Astrocyte (in vitro differentiated cells and primary cell): Measurements from ENCODE around the gene AGTR1. TPM values are rescaled to one million over a fixed set of nuclear protein-coding genes. Genes with fewer than 3 reads are reported as not detected.

Experiments used
- DNase-seq: peaks from one replicate; pipeline ENCODE4 v3.0.0-alpha.2; 2010; ENCODE audit warnings: low read depth
- FAIRE-seq: peaks from 2 replicates; lab custom pipeline; 2011; peaks lifted over from hg19 to GRCh38; lab: Jason Lieb, UNC
- H2AFZ ChIP-seq: 2 replicates; pipeline ENCODE4 v1.6.0; 2012; ENCODE audit warnings: low read depth, low read length, inconsistent platforms
- H3K27ac ChIP-seq: 2 replicates; pipeline ENCODE4 v1.5.1; 2011; ENCODE audit warnings: low read depth, low read length, inconsistent platforms
- H3K27me3 ChIP-seq: 2 replicates; pipeline ENCODE4 v1.6.0; 2011; ENCODE audit warnings: low read length, inconsistent platforms; ENCODE audit not compliant: insufficient read depth
- H3K36me3 ChIP-seq: 2 replicates; pipeline ENCODE4 v1.5.1; 2011; ENCODE audit warnings: low read length, inconsistent platforms; ENCODE audit not compliant: insufficient read depth
- H3K4me1 ChIP-seq: 2 replicates; pipeline ENCODE4 v1.5.1; 2011; ENCODE audit warnings: low read length, inconsistent platforms; ENCODE audit not compliant: insufficient read depth
- H3K4me2 ChIP-seq: 2 replicates; pipeline ENCODE4 v1.6.0; 2012; ENCODE audit warnings: low read length, inconsistent platforms
- H3K4me3 ChIP-seq: 2 replicates; pipeline ENCODE4 v1.5.1; 2011; ENCODE audit warnings: low read depth, mild to moderate bottlenecking, low read length, inconsistent platforms; ENCODE audit not compliant: insufficient read depth
- H3K79me2 ChIP-seq: 2 replicates; pipeline ENCODE4 v1.6.0; 2012; ENCODE audit warnings: mild to moderate bottlenecking, low read length, inconsistent platforms; ENCODE audit not compliant: insufficient read depth
- H3K9ac ChIP-seq: 2 replicates; pipeline ENCODE4 v1.6.0; 2012; ENCODE audit warnings: mild to moderate bottlenecking, low read length, inconsistent platforms
- H3K9me3 ChIP-seq: 2 replicates; pipeline ENCODE4 v1.5.1; 2012; ENCODE audit warnings: low read depth, mild to moderate bottlenecking, low read length, inconsistent platforms; ENCODE audit not compliant: insufficient read depth
- H4K20me1 ChIP-seq: 2 replicates; pipeline ENCODE4 v1.6.0; 2012; ENCODE audit warnings: low read length, inconsistent platforms; ENCODE audit not compliant: insufficient read depth
- H3K27ac Mint-ChIP-seq: one replicate; pipeline ENCODE4 v1.8.0; 2021; ENCODE audit warnings: mild to moderate bottlenecking, mixed read lengths; ENCODE audit not compliant: unreplicated experiment
- H3K27me3 Mint-ChIP-seq: one replicate; pipeline ENCODE4 v1.8.0; 2021; ENCODE audit warnings: low read depth, mixed read lengths; ENCODE audit not compliant: unreplicated experiment
- H3K36me3 Mint-ChIP-seq: one replicate; pipeline ENCODE4 v1.8.0; 2021; ENCODE audit warnings: low read depth, mixed read lengths; ENCODE audit not compliant: unreplicated experiment
- H3K4me1 Mint-ChIP-seq: one replicate; pipeline ENCODE4 v1.8.0; 2021; ENCODE audit warnings: low read depth, mixed read lengths; ENCODE audit not compliant: unreplicated experiment
- H3K4me3 Mint-ChIP-seq: one replicate; pipeline ENCODE4 v1.8.0; 2021; ENCODE audit warnings: mild to moderate bottlenecking, moderate library complexity, mixed read lengths; ENCODE audit not compliant: unreplicated experiment
- H3K9me3 Mint-ChIP-seq: one replicate; pipeline ENCODE4 v1.8.0; 2021; ENCODE audit warnings: mild to moderate bottlenecking, mixed read lengths; ENCODE audit not compliant: unreplicated experiment
- CTCF ChIP-seq: IDR thresholded peaks from 2 replicates; pipeline ENCODE4 v1.5.1; 2011; ENCODE audit warnings: low read depth, mild to moderate bottlenecking, inconsistent platforms, low read length, moderate library complexity; ENCODE audit not compliant: insufficient read depth
- EZH2 ChIP-seq: IDR thresholded peaks from 2 replicates; pipeline ENCODE4 v1.6.1; 2012; ENCODE audit warnings: mild to moderate bottlenecking, low read length, inconsistent platforms; ENCODE audit not compliant: insufficient read depth
- total RNA-seq: library from RNA; stranded (reverse); gene quantifications from 2 replicates; pipeline ENCODE4 v1.2.1, GENCODE V29; 2021

The AGTR1 gene
- total RNA-seq, 1 donor from 2014 or later = 0.61 TPM

- Mint-ChIP-seq H3K36me3 (no peaks in the 10 kb centered on the region), H3K27me3 (peaks cover under 1% of the 10 kb centered on the region), H3K27ac (no peak overlapping the region), H3K4me3 (no peak overlapping the region), H3K9me3 (no peaks in the 10 kb centered on the region), H3K4me1 (peaks cover 8% of the 10 kb centered on the region)
- no peak for FAIRE-seq
- Histone ChIP-seq H3K27ac (no peak overlapping the region), H3K36me3 (no peaks in the 10 kb centered on the region), H3K27me3 (no peaks in the 10 kb centered on the region), H4K20me1 (no peaks in the 10 kb centered on the region), H2AFZ (no peak overlapping the region), H3K79me2 (no peaks in the 10 kb centered on the region), H3K4me1 (no peaks in the 10 kb centered on the region), H3K9me3 (no peaks in the 10 kb centered on the region), H3K4me2 (no peak overlapping the region), H3K9ac (no peak overlapping the region), H3K4me3 (no peak overlapping the region)
- DNase-seq = no peak
- no peak for TF ChIP-seq EZH2
- TF ChIP-seq CTCF = no peak
These were observed 43.5 kb downstream of the AGTR1 start for GRCh38 chr3:148741219-148741618.

GRCh38 chr3:148742118-148742517, 44.4 kb downstream of the AGTR1 start:
- Mint-ChIP-seq H3K9me3 (no peaks in the 10 kb centered on the region), H3K4me3 (no peak overlapping the region), H3K36me3 (no peaks in the 10 kb centered on the region), H3K27ac (no peak overlapping the region), H3K27me3 (peaks cover 5% of the 10 kb centered on the region), H3K4me1 (peaks cover 5% of the 10 kb centered on the region)
- FAIRE-seq = no peak
- no peaks in the 10 kb centered on the region for H3K36me3 ChIP-seq
- TF ChIP-seq EZH2 (no peak), CTCF (no peak)
- no peaks in the 10 kb centered on the region for H3K4me1 ChIP-seq
- no peak overlapping the region for H3K4me3 ChIP-seq
- H4K20me1 ChIP-seq = no peaks in the 10 kb centered on the region
- H3K9ac ChIP-seq = no peak overlapping the region
- no peaks in the 10 kb centered on the region for H3K9me3 ChIP-seq
- H2AFZ ChIP-seq = no peak overlapping the region
- no peak overlapping the region for H3K4me2 ChIP-seq
- no peak overlapping the region for H3K27ac ChIP-seq
- H3K27me3 ChIP-seq = no peaks in the 10 kb centered on the region
- no peak for DNase-seq
- H3K79me2 ChIP-seq = no peaks in the 10 kb centered on the region

- Mint-ChIP-seq H3K9me3 (no peaks in the 10 kb centered on the region), H3K4me3 (no peak overlapping the region), H3K27me3 (peaks cover 8% of the 10 kb centered on the region), H3K4me1 (no peaks in the 10 kb centered on the region), H3K27ac (no peak overlapping the region), H3K36me3 (no peaks in the 10 kb centered on the region)
- no peak for FAIRE-seq
- H4K20me1 ChIP-seq = no peaks in the 10 kb centered on the region
- H3K9ac ChIP-seq = no peak overlapping the region
- no peak overlapping the region for H2AFZ ChIP-seq
- no peaks in the 10 kb centered on the region for H3K4me1 ChIP-seq
- no peak for DNase-seq
- H3K79me2 ChIP-seq = no peaks in the 10 kb centered on the region
- no peak overlapping the region for H3K4me2 ChIP-seq
- H3K27me3 ChIP-seq = no peaks in the 10 kb centered on the region
- no peak for TF ChIP-seq CTCF
- TF ChIP-seq EZH2 = no peak
- H3K9me3 ChIP-seq = no peaks in the 10 kb centered on the region
- H3K27ac ChIP-seq = no peak overlapping the region
- H3K36me3 ChIP-seq = no peaks in the 10 kb centered on the region
- H3K4me3 ChIP-seq = no peak overlapping the region
These were observed 48.4 kb downstream of the AGTR1 start for GRCh38 chr3:148746053-148746452.
